OCI-LY7 (cell line): ENCODE results near the gene HNRNPH2. TPM values are rescaled to one million over a fixed set of nuclear protein-coding genes. Genes with fewer than 3 reads are reported as not detected.

Experiments used
- BruUV-seq: library from RNA; stranded (reverse); fragments of 400-500 nt; replicated peaks from 2 replicates; lab custom pipeline; 2021; lab: Mats Ljungman, UMichigan
- CTCF ChIA-PET: fragments of 300-600 bp; sonication (Branson Sonifier 250); formaldehyde crosslinking; loops from one replicate; lab custom pipeline; 2022; ENCODE audit warnings: antibody characterized with exemption; ENCODE audit not compliant: unreplicated experiment; lab: Charles Lee
- POLR2A ChIA-PET: fragments of 300-600 bp; sonication (Branson Sonifier 250); formaldehyde crosslinking; loops from one replicate; lab custom pipeline; 2022; ENCODE audit warnings: antibody characterized with exemption; lab: Charles Lee
- DNase-seq: peaks from one replicate; pipeline ENCODE4 v3.0.0-alpha.2; 2015; ENCODE audit warnings: low spot score
- H2AFZ ChIP-seq: fragments of 200-600 bp; sonication (generic), shearing (Covaris generic); 2 replicates; pipeline ENCODE4 v1.6.1; 2014; ENCODE audit warnings: mild to moderate bottlenecking, antibody characterized with exemption, low read length, moderate library complexity
- H3K27ac ChIP-seq: fragments of 200-600 bp; sonication (generic); 2 replicates; pipeline ENCODE4 v1.5.1; 2014; ENCODE audit warnings: mixed run types, low read depth, mild to moderate bottlenecking, moderate library complexity, low read length, inconsistent platforms; ENCODE audit not compliant: poor library complexity, severe bottlenecking
- H3K36me3 ChIP-seq: fragments of 200-600 bp; sonication (generic); 2 replicates; pipeline ENCODE4 v1.6.1; 2014; ENCODE audit warnings: mild to moderate bottlenecking, antibody characterized with exemption, low read length, moderate library complexity, mixed read lengths; ENCODE audit not compliant: insufficient read depth
- H3K4me1 ChIP-seq: fragments of 200-600 bp; sonication (generic); 2 replicates; pipeline ENCODE4 v1.5.1; 2014; ENCODE audit warnings: mild to moderate bottlenecking, low read length; ENCODE audit not compliant: insufficient read depth, poor library complexity, severe bottlenecking
- H3K4me2 ChIP-seq: fragments of 200-600 bp; sonication (generic); 2 replicates; pipeline ENCODE4 v1.6.1; 2014; ENCODE audit warnings: mild to moderate bottlenecking, low read length
- H3K4me3 ChIP-seq: fragments of 200-600 bp; sonication (generic); 2 replicates; pipeline ENCODE4 v1.5.1; 2014; ENCODE audit warnings: mild to moderate bottlenecking, low read depth, low read length; ENCODE audit not compliant: poor library complexity, severe bottlenecking
- H3K79me2 ChIP-seq: fragments of 200-600 bp; sonication (generic); 2 replicates; pipeline ENCODE4 v1.6.1; 2016; ENCODE audit warnings: low read depth, mild to moderate bottlenecking, low read length, moderate library complexity, mixed read lengths; ENCODE audit not compliant: insufficient read depth
- H3K9me2 ChIP-seq: fragments of 200-600 bp; sonication (generic); 2 replicates; pipeline ENCODE4 v1.6.1; 2016; ENCODE audit warnings: mild to moderate bottlenecking, low read length, mixed read lengths; ENCODE audit not compliant: insufficient read depth
- H3K9me3 ChIP-seq: fragments of 200-600 bp; sonication (generic); 2 replicates; pipeline ENCODE4 v1.6.1; 2014; ENCODE audit warnings: mild to moderate bottlenecking, mixed run types, low read length, mixed read lengths
- H4K20me1 ChIP-seq: fragments of 200-600 bp; sonication (generic); 2 replicates; pipeline ENCODE4 v1.6.1; 2014; ENCODE audit warnings: mild to moderate bottlenecking, antibody characterized with exemption, low read length, moderate library complexity, mixed read lengths; ENCODE audit not compliant: insufficient read depth
- EZH2phosphoT487 ChIP-seq: fragments of 200-600 bp; sonication (generic); IDR thresholded peaks from 2 replicates; pipeline ENCODE4 v1.6.1; 2018; ENCODE audit warnings: low read depth, borderline replicate concordance, mild to moderate bottlenecking, mixed run types, antibody characterized with exemption, low read length, moderate library complexity, mixed read lengths
- intact Hi-C: fragments of 100-400 bp; cut with micrococcal nuclease; formaldehyde crosslinking; loops from one replicate; pipeline ENCODE4 v1.10.0; 2022; ENCODE audit not compliant: unreplicated experiment
- total RNA-seq, 2 experiments: library from RNA; depleted of rRNA in 1 of 2; stranded (reverse); fragments of >200 nt in 1 of 2; shearing (Covaris generic) in 1 of 2; gene quantifications; 2 replicates each; pipeline ENCODE4 v1.2.3, GENCODE V29; 2014 to 2022
- TF ChIP-seq, protein P1 (sequence below): fragments of 200-600 bp; sonication (generic); conservative IDR thresholded peaks from 2 replicates; pipeline ENCODE4 v1.5.1; 2014; ENCODE audit warnings: mild to moderate bottlenecking, antibody characterized with exemption, low read length, moderate library complexity, mixed read lengths

HNRNPH2 gene
- total RNA-seq, 2 experiments from 2014 or later = 23.5 to 38.1 TPM

DNA sequence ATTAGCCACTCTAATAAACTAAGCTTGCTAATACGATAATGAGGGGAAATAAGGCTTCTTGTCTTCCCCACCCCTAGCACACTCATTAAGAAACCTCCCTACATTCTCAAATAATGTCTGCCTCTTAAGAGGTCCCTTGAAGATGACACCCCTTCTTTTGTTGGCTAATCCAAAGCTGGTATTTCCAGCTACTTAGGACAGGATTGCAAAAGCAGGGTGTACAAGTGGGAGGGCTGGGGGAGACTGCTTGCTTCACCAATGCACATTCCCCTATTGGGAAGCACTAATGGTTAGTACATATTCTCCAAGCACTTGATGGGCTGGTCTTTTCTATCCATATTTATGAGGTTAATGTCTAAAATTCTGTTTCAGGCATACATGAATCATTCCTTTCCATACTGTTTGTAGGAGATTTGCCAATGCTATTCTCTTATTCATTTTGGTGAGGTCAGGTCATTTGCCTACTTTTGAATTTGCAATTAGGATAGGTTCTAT is 42.7 kb upstream of the HNRNPH2 start:
- H4K20me1 ChIP-seq = no peaks in the 10 kb centered on the region
- H3K4me1 ChIP-seq = peaks cover 45% of the 10 kb centered on the region
- no TSS peak for BruUV-seq
- ChIA-PET POLR2A (interaction anchor here (1.5 to 1.6 kb wide), 2 partner anchors 12 to 16 kb away, joined by 3 to 6 read pairs; partner anchors contain the start of gene TIMM8A), CTCF (no interaction called here)
- H3K36me3 ChIP-seq = peaks cover 88% of the 10 kb centered on the region
- intact Hi-C loops = no loop called here
- TF ChIP-seq, protein P1, sequence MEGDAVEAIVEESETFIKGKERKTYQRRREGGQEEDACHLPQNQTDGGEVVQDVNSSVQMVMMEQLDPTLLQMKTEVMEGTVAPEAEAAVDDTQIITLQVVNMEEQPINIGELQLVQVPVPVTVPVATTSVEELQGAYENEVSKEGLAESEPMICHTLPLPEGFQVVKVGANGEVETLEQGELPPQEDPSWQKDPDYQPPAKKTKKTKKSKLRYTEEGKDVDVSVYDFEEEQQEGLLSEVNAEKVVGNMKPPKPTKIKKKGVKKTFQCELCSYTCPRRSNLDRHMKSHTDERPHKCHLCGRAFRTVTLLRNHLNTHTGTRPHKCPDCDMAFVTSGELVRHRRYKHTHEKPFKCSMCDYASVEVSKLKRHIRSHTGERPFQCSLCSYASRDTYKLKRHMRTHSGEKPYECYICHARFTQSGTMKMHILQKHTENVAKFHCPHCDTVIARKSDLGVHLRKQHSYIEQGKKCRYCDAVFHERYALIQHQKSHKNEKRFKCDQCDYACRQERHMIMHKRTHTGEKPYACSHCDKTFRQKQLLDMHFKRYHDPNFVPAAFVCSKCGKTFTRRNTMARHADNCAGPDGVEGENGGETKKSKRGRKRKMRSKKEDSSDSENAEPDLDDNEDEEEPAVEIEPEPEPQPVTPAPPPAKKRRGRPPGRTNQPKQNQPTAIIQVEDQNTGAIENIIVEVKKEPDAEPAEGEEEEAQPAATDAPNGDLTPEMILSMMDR = no peak
- TF ChIP-seq EZH2phosphoT487 = no peak
- peaks cover 17% of the 10 kb centered on the region; the same call in 1 of the 2 replicates for H3K79me2 ChIP-seq
- H3K9me3 ChIP-seq = no peaks in the 10 kb centered on the region
- H3K4me2 ChIP-seq = no peak overlapping the region
- H3K27ac ChIP-seq = no peak overlapping the region
- no peak overlapping the region for H3K4me3 ChIP-seq
- H3K9me2 ChIP-seq = no peaks in the 10 kb centered on the region
- H2AFZ ChIP-seq = no peak overlapping the region
- DNase-seq = no peak

DNA sequence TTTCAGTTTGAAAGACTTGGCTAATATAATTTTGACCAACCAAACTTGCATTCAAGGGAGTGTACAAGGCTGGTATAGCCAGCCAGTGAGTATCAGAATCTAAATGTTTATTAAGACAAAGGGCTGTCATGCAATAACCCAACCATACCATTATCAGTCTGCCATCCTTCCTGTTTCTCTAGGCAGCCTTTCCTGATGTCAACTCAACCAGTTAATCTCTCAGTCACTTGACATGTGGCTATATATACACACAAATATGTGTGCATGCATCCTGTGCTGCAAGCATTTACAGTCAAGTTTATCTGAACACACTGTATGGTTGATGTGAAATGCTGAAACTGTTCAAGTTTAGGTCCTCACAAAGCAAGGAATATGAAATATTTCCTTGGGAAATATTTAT is 39.2 kb upstream of the HNRNPH2 start:
- BruUV-seq = no TSS peak
- H3K4me2 ChIP-seq = peak overlapping the region; percentile 84
- intact Hi-C loops = no loop called here
- no peaks in the 10 kb centered on the region for H3K9me3 ChIP-seq
- CTCF ChIA-PET = interaction anchor here (1.2 kb wide), 1 partner anchor 10 kb away, joined by 4 read pairs; no protein-coding TSS in a partner anchor
- peak overlapping the region; percentile 96 for H3K27ac ChIP-seq
- H4K20me1 ChIP-seq = no peaks in the 10 kb centered on the region
- peak; percentile 77 for DNase-seq
- peak overlapping the region; percentile 51 for H3K4me3 ChIP-seq
- H3K9me2 ChIP-seq = no peaks in the 10 kb centered on the region
- TF ChIP-seq, protein P1 = no peak
- TF ChIP-seq EZH2phosphoT487 = no peak
- H3K4me1 ChIP-seq = peaks cover 50% of the 10 kb centered on the region
- POLR2A ChIA-PET = interaction anchor here (1.1 to 4.7 kb wide), 6 partner anchors 9 to 36 kb away, joined by 3 to 34 read pairs (median 6); partner anchors contain the start of genes BTK and TIMM8A
- H3K79me2 ChIP-seq = peaks cover 27% of the 10 kb centered on the region; the same call in 1 of the 2 replicates
- H3K36me3 ChIP-seq = peaks cover 86% of the 10 kb centered on the region
- no peak overlapping the region for H2AFZ ChIP-seq

DNA sequence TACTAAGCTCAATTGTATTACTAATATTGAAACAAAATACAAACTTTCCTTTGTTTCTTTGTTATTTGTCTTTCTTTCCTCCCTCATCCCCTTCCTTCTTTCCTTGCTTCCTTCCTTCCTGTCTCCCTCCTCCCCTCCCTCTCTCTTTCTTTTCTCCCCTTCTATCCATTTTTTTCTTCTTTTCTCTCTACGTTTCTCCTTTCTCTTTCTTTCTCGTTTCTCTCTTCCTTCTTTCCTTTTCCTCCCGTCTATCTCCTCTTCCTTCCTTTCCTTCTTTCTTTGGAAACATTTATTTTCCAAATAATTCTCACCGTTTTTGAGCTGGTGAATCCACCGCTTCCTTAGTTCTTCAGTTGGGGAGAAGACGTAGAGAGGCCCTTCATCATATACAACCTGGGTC is 38.3 kb upstream of the HNRNPH2 start:
- Histone ChIP-seq H2AFZ (no peak overlapping the region), H3K36me3 (peaks cover 91% of the 10 kb centered on the region), H3K4me3 (no peak overlapping the region), H3K79me2 (peaks cover 36% of the 10 kb centered on the region; the same call in 1 of the 2 replicates), H3K4me1 (peaks cover 56% of the 10 kb centered on the region), H4K20me1 (no peaks in the 10 kb centered on the region), H3K4me2 (peak overlapping the region; percentile 84), H3K9me2 (no peaks in the 10 kb centered on the region), H3K9me3 (no peaks in the 10 kb centered on the region), H3K27ac (peak overlapping the region; percentile 96)
- intact Hi-C loops = loop anchor here (2.0 kb wide), 1 partner anchor 15 kb away; no protein-coding TSS in a partner anchor
- POLR2A ChIA-PET = interaction anchor here (2.5 to 4.7 kb wide), 2 partner anchors 12 to 15 kb away, joined by 17 to 34 read pairs; partner anchors contain the start of gene BTK
- BruUV-seq = no TSS peak
- DNase-seq = no peak
- TF ChIP-seq EZH2phosphoT487 = no peak
- TF ChIP-seq, protein P1 = no peak
- CTCF ChIA-PET = no interaction called here
